Uterus (tissue), 2 donors: Measurements from ENCODE around the gene ERF.

Source experiments
- CTCF ChIP-seq, 4 experiments: fragments of 200-600 bp in 2 of 4; fragments of 450-650 bp in 2 of 4; sonication (generic) in 2 of 4; IDR thresholded peaks; one replicate each; pipeline ENCODE4 v1.5.1; 2016 to 2019; ENCODE audit warnings: antibody characterized with exemption in 4 of 4, mild to moderate bottlenecking in 2 of 4, moderate library complexity in 1 of 4
- POLR2A ChIP-seq, 2 donors: fragments of 450-650 bp; IDR thresholded peaks; one replicate each; pipeline ENCODE4 v1.6.1; 2016; ENCODE audit warnings: antibody characterized with exemption in 2 of 2, mild to moderate bottlenecking in 1 of 2, moderate library complexity in 1 of 2

GRCh38 chr19:42233106-42233505 is 21.8 kb downstream of the ERF start:
- TF ChIP-seq CTCF (IDR thresholded peaks at IDR 0.05) = no peak
- no peak for TF ChIP-seq POLR2A (IDR thresholded peaks at IDR 0.05)
